HG02973 (cell line): ENCODE measurements around the gene LAMB1.

Experiments
- ATAC-seq: cut with Tn5 transposase; IDR thresholded peaks from one replicate; pipeline ENCODE4 v1.9.1; 2021; ENCODE audit warnings: moderate library complexity; ENCODE audit not compliant: unreplicated experiment

Gene LAMB1

DNA sequence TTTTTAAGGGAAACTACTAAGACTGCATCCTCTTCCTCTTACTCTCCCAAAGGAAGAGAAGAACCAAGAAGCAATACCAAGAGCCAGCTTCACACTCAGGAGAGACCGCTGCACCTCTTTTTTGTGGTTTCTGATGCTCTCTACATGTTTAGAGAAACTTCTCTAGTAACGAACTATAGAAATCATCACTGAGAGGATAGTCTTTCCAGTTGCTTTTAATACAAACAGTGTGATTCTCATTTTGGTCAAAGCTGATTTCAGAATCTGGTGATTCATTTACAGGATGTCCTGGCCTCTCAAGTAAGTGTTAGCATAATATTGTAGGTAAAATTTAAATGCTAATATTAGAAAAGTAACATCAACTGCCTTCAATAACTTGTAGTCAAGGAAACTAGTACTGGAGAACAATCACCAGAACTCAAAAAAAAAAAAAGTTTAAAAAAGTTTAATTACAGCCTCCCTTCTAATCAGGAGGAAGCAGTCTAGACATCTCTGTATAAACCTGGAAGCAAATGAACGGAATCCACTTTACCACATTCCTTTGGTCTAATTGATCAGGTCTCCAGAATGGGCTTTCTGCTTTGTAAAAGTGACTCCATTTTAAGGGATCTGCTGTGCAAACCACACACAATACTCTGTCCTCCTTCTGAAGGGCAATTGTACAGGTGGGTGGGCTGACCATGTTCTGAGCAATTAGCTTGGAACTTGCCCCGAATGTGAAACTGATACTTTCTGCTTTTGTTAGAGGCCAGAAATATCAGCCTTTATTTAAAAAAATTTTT lies 3.0 kb downstream of the LAMB1 start:
- no peak for ATAC-seq

DNA sequence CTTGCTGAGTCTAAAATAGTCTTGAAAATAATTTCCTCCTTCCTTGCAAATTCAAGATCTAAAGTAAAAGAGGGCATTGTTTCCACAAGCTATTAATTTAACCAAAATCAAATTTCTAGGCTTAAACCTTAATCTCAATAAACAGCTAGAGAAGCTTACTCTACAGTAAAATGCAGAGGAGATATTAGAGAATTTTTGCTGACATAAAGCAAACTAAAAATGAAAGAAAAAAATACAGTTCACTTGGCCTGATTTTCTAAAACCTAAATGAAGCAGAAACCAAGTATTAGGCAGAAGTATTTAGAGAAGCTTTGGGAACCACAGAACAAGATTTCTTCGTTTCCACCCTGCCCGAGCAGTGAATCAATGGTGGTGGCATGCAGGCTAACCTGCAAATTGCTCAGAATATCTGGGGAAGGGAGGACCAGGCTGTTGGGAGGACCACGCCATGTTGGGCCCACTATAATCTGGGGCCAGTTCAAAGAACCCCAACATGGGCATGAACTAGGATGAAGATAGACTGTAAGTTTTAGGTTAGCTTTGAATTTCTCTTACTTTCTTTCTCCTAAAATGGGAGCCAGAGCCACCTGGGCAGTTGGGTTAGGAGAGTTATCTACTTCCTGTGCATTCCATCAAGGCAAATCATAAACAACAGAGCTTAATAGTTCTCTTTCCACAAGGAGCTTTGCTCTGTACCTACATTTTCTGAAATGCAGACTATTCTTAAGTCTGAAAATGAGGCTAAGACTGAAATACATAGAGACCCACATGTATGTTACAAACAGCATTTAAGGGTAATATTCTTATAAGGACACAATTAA lies 4.1 kb downstream of the LAMB1 start:
- no peak for ATAC-seq

DNA sequence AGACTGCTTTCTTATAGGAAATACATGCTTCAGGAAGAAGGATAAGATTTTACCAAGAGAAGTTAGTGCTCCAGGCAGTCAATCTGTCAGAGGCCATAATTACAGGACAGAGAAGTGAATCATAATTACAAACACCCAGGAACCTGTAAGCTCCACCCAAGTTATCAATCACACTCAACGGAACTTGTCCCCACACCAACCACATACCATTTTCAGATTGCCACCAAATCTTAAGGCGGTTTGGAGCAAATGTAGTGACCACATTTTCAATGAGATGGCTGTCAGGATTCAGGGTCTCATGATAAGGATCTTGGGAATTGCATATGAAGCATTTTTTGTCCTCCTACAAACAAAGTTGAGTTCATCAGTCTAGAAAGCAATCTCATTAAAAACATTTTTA lies 4.8 kb downstream of the LAMB1 start:
- ATAC-seq = no peak

GRCh38 chr7:107996072-107996882 lies 6.7 kb downstream of the LAMB1 start:
- no peak for ATAC-seq

GRCh38 chr7:107995184-107996071 lies 7.5 kb downstream of the LAMB1 start:
- no peak for ATAC-seq

GRCh38 chr7:107994421-107995030 lies 8.4 kb downstream of the LAMB1 start:
- no peak for ATAC-seq

DNA sequence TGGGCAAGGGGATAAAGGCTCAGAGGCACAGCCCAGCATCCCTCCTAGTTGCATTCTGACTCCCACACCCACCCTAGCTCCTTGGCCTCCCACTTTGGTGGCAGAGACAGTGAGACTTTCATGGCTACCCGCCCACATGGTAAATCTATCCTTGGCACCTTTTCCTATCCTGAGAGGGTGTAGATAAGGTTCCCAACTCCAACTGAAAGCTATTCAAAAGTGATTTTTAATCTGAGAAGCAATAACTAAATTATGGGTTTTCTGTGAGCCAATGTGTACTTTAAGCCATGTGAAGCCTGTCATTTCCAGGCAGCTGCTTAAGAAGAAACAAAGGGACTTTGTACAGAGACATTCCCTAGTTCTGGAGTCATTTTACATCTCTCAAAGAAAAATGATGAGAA lies 9.1 kb downstream of the LAMB1 start:
- no peak for ATAC-seq

DNA sequence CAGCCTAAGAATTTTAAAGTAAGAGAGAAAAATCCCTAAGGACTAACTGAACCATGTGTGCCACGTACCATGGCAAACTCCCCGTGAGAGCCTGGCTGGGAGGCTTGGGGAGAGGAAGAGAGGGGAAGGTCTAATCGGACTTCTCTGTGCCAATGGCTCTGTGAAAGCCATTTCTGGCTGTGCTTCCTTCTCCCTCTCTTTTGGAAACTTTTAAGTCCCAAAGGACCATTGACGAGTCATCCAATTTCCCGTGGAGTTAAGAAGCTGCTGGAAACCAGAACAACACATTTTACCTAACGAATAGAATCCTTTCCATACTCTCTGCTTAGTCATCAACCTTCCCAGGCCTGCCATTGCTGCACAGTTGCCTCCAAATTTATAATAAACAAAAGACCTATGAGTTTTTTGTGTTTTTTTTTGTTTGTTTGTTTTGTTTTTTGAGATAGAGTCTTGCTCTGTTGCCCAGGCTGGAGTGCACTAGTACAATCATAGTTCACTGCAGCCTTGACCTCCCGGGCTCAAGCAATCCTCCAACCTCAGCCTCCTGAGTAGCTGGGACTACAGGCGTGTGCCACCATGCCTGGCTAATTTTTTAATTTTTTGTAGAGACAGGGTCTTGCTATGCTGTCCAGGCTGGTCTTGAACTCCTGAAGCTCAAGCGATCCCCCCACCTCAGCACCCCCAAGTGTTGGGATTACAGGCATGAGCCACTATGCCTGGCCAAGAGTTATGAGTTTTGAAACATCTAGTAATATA lies 13.2 kb downstream of the LAMB1 start:
- no peak for ATAC-seq

GRCh38 chr7:107982918-107983389 lies 20.0 kb downstream of the LAMB1 start:
- no peak for ATAC-seq

DNA sequence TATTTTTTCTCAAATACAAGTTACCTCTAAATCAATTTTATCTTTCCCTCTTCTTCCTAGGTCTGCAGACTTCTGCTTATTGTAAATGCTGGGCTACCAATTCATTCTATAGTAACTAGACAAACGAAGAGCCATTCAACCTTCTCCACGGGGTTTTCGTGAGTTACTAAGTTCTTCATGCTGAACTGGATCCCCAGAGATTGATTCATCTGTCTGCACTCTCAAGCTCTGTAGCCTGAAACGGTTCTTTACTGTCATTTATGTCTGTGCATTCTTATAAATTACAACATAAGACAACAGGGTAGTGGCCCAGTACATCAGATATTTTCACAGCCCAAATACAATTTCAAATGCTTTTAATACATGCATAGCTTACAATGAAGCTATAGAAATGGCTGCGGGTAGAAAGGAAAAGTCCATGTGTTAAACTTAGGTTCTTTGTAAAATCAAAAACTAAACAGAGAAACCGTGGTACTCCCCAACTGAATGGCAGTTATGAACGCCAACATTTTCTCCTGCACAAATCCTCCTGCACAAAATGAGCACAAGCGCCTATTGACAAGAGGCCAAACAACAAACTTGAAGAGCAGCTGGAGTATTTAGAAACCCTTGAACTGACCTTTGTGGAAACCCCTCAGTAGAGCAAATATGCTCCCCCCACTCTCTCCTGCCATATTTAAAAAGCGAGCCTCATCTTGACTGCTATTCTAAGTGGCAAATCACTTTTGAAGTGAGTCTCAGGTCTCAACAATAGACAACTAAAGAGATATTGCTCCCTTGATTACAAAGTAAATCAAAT lies 20.7 kb downstream of the LAMB1 start:
- ATAC-seq = no peak

DNA sequence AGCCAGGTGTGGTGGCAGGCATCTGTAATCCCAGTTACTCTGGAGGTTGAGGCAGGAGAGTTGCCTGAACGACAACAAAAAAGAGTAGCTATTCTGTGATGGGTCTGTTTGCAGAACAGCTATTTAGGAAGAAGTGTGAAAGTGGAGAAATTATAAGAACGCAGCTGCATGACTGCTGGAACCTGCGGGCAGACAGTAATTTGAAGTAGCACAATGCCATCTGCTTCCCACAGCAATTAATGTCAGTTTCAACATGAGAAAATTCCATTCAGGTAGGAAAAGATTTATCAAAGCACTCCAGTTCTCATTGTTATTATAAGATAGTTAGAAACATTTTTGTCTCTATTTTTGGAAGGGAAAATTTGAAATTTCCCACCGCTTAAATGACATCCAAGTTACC lies 21.5 kb downstream of the LAMB1 start:
- no peak for ATAC-seq

- no peak for ATAC-seq
These were observed 22.2 kb downstream of the LAMB1 start for GRCh38 chr7:107980671-107981190.

- ATAC-seq = no peak
These were observed 22.8 kb downstream of the LAMB1 start for GRCh38 chr7:107980171-107980570.

DNA sequence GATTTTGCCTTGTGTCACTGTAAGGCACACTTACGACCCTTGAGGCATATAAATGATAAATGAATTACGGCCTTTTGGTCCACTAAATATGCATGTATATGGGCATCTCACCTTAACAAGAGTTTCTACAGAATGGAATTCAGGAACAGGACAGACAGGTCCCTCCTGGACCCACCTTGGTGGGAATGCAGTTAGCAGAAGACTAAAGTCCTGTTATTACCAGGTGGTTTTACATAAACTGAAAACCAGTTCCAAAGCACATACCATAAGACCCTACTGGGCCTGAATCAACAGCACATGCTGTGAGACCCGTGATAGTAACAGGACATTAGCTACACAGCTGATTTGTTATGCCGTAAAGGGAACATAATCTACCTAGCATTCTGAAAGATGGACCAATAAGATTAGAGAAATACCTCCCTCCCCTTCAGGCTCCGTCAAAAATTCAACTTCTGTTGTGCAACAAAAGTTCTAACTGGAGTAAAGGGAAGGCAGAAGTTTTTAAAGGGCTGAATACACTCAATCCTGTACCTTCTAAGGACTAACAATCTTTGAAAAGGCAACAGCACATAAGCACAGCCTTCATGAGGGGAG lies 24.0 kb downstream of the LAMB1 start:
- ATAC-seq = no peak

DNA sequence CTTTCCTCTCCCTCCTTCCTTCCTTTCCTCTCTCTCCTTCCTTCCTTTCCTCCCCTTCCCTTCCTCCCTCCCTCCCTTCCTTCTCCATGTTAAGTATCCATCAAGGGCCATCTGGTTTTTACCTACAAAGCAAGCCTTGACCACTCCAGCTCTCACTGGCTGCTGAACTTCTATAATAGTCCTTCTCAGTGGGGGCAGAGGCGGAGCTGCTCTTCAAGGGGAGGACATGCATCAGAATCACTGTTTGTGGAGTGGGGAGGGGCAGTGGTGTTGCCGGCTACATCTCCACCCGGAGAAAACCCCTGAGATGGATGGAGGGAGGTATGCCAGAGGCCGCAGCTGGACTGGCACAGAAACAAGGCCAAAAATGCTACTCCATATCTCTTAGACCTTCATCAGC lies 25.9 kb downstream of the LAMB1 start:
- no peak for ATAC-seq

- no peak for ATAC-seq
These were observed 26.3 kb downstream of the LAMB1 start for GRCh38 chr7:107976620-107977019.

GRCh38 chr7:107975394-107976013 lies 27.5 kb downstream of the LAMB1 start:
- ATAC-seq = no peak
